HG03565 (cell line): ENCODE measurements around the gene CAMK2N2.

Source experiments
- ATAC-seq: cut with Tn5 transposase; IDR thresholded peaks from one replicate; pipeline ENCODE4 v1.9.1; 2021; ENCODE audit warnings: mild to moderate bottlenecking, moderate library complexity; ENCODE audit not compliant: unreplicated experiment

CAMK2N2 gene

GRCh38 chr3:184261270-184261853 is at the start of gene CAMK2N2:
Gene CAMK2N2 (minus strand): TSS chr3:184261553. CDS start chr3:184261285, 268 bp downstream.
- no peak for ATAC-seq

GRCh38 chr3:184308744-184309143 is 47.4 kb upstream of the CAMK2N2 start:
- no peak for ATAC-seq

GRCh38 chr3:184307915-184308314 is 46.6 kb upstream of the CAMK2N2 start:
- no peak for ATAC-seq

GRCh38 chr3:184306341-184306972 is 45.1 kb upstream of the CAMK2N2 start:
- ATAC-seq, result no peak

GRCh38 chr3:184305577-184305976 is 44.2 kb upstream of the CAMK2N2 start:
- ATAC-seq, result no peak

GRCh38 chr3:184300378-184300720 is 39.0 kb upstream of the CAMK2N2 start:
- no peak for ATAC-seq

- no peak for ATAC-seq
Observed at GRCh38 chr3:184299488-184300377, 38.4 kb upstream of the CAMK2N2 start.

GRCh38 chr3:184298759-184299487 is 37.6 kb upstream of the CAMK2N2 start, which contains the start of gene PSMD2:
Gene PSMD2 (plus strand): TSS chr3:184299241. CDS start chr3:184299267, 26 bp downstream.
- peak; percentile 77 for ATAC-seq

- ATAC-seq, result no peak
Observed at GRCh38 chr3:184296616-184297015, 35.3 kb upstream of the CAMK2N2 start.

GRCh38 chr3:184295771-184296170 is 34.4 kb upstream of the CAMK2N2 start:
- no peak for ATAC-seq

- ATAC-seq, result no peak
Observed at GRCh38 chr3:184291738-184292445, 30.5 kb upstream of the CAMK2N2 start.

- ATAC-seq, result no peak
Observed at GRCh38 chr3:184291044-184291737, 29.8 kb upstream of the CAMK2N2 start.

GRCh38 chr3:184290331-184290730 is 29.0 kb upstream of the CAMK2N2 start:
- no peak for ATAC-seq

- no peak for ATAC-seq
Observed at GRCh38 chr3:184289426-184289938, 28.1 kb upstream of the CAMK2N2 start.

- ATAC-seq, result no peak
Observed at GRCh38 chr3:184284696-184285095, 23.3 kb upstream of the CAMK2N2 start.

- no peak for ATAC-seq
Observed at GRCh38 chr3:184283681-184284080, 22.3 kb upstream of the CAMK2N2 start.

- ATAC-seq, result no peak
Observed at GRCh38 chr3:184282941-184283340, 21.6 kb upstream of the CAMK2N2 start.

- ATAC-seq, result no peak
Observed at GRCh38 chr3:184277366-184277765, 16.0 kb upstream of the CAMK2N2 start.
